ENCODE measurements around the gene LPAR2.

Gene LPAR2

DNA sequence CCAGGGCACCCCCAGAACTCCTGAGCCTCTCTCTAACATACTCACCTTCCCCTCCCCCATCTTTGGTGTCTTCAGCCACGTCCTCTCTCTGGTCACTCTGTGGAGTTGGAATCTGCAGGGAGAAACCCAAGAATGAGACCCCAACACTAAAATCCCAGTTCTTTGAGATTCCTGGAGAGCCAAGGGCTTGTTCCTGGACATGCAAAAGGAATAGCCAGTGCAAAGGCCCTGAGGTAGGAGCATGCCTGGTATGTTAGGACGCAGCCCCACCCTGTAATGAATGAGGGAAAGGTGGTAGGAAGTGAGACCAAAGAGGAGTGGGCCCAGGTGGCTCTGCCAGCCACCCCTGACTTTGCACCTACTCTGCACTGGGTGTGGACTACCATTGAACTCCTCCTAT, 2.4 kb upstream of the LPAR2 start:
- no peaks in the 10 kb centered on the region for H3K27me3 ChIP-seq (ENCODE audit: insufficient read depth, low read length)
- peaks cover 55% of the 10 kb centered on the region for H3K36me3 ChIP-seq (ENCODE audit: insufficient read depth, low read length)
- no peaks in the 10 kb centered on the region for H3K9me3 ChIP-seq (ENCODE audit: low read length)
- H3K79me2 ChIP-seq (ENCODE audit: insufficient read depth, low read length), result no peaks in the 10 kb centered on the region
- H2AFZ ChIP-seq (ENCODE audit: low read length), result no peak overlapping the region
- TF ChIP-seq, protein P1, sequence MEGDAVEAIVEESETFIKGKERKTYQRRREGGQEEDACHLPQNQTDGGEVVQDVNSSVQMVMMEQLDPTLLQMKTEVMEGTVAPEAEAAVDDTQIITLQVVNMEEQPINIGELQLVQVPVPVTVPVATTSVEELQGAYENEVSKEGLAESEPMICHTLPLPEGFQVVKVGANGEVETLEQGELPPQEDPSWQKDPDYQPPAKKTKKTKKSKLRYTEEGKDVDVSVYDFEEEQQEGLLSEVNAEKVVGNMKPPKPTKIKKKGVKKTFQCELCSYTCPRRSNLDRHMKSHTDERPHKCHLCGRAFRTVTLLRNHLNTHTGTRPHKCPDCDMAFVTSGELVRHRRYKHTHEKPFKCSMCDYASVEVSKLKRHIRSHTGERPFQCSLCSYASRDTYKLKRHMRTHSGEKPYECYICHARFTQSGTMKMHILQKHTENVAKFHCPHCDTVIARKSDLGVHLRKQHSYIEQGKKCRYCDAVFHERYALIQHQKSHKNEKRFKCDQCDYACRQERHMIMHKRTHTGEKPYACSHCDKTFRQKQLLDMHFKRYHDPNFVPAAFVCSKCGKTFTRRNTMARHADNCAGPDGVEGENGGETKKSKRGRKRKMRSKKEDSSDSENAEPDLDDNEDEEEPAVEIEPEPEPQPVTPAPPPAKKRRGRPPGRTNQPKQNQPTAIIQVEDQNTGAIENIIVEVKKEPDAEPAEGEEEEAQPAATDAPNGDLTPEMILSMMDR (IDR thresholded peaks at IDR 0.05; ENCODE audit: low read length), result no peak
- TF ChIP-seq EZH2 (IDR thresholded peaks at IDR 0.05; ENCODE audit: borderline replicate concordance, low read length), result no peak
- no peaks in the 10 kb centered on the region for H4K20me1 ChIP-seq (ENCODE audit: insufficient read depth, low read length)
- no peak overlapping the region for H3K9ac ChIP-seq (ENCODE audit: low read length)
- H3F3A ChIP-seq (ENCODE audit: insufficient read depth, low read length), result no peaks in the 10 kb centered on the region
- H3K4me3 ChIP-seq (ENCODE audit: low read depth, low read length, poor library complexity, severe bottlenecking), result no peak overlapping the region
- no peaks in the 10 kb centered on the region for H3K9me2 ChIP-seq (ENCODE audit: low read depth, low read length)
- no peak overlapping the region for H3K4me2 ChIP-seq (ENCODE audit: low read length)
- no peak overlapping the region for H3K27ac ChIP-seq (ENCODE audit: low read depth, low read length, poor library complexity, severe bottlenecking)
- H3K4me1 ChIP-seq (ENCODE audit: insufficient read depth, low read length, severe bottlenecking), result peaks cover 27% of the 10 kb centered on the region

GRCh38 chr19:19630062-19630414, 2.0 kb upstream of the LPAR2 start:
- Histone ChIP-seq H3K9me3 (ENCODE audit: low read length) (no peaks in the 10 kb centered on the region), H3K4me1 (ENCODE audit: insufficient read depth, low read length, severe bottlenecking) (peaks cover 27% of the 10 kb centered on the region), H3K27me3 (ENCODE audit: insufficient read depth, low read length) (no peaks in the 10 kb centered on the region), H3K4me3 (ENCODE audit: low read depth, low read length, poor library complexity, severe bottlenecking) (no peak overlapping the region), H3K79me2 (ENCODE audit: insufficient read depth, low read length) (no peaks in the 10 kb centered on the region), H3K27ac (ENCODE audit: low read depth, low read length, poor library complexity, severe bottlenecking) (no peak overlapping the region), H4K20me1 (ENCODE audit: insufficient read depth, low read length) (no peaks in the 10 kb centered on the region), H3K9me2 (ENCODE audit: low read depth, low read length) (no peaks in the 10 kb centered on the region), H2AFZ (ENCODE audit: low read length) (no peak overlapping the region), H3K4me2 (ENCODE audit: low read length) (no peak overlapping the region), H3K9ac (ENCODE audit: low read length) (no peak overlapping the region), H3K36me3 (ENCODE audit: insufficient read depth, low read length) (peaks cover 52% of the 10 kb centered on the region), H3F3A (ENCODE audit: insufficient read depth, low read length) (no peaks in the 10 kb centered on the region)
- TF ChIP-seq, protein P1 (IDR thresholded peaks at IDR 0.05; ENCODE audit: low read length), result no peak
- TF ChIP-seq EZH2 (IDR thresholded peaks at IDR 0.05; ENCODE audit: borderline replicate concordance, low read length), result no peak

GRCh38 chr19:19628501-19629134, 598 bp upstream of the LPAR2 start:
- H4K20me1 ChIP-seq (ENCODE audit: insufficient read depth, low read length), result no peaks in the 10 kb centered on the region
- H3K4me3 ChIP-seq (ENCODE audit: low read depth, low read length, poor library complexity, severe bottlenecking), result peak overlapping the region; percentile 80
- TF ChIP-seq EZH2 (IDR thresholded peaks at IDR 0.05; ENCODE audit: borderline replicate concordance, low read length), result no peak
- TF ChIP-seq, protein P1 (IDR thresholded peaks at IDR 0.05; ENCODE audit: low read length), result no peak
- H3K79me2 ChIP-seq (ENCODE audit: insufficient read depth, low read length), result no peaks in the 10 kb centered on the region
- no peaks in the 10 kb centered on the region for H3K27me3 ChIP-seq (ENCODE audit: insufficient read depth, low read length)
- peak overlapping the region; percentile 74 for H3K4me2 ChIP-seq (ENCODE audit: low read length)
- no peaks in the 10 kb centered on the region for H3K9me3 ChIP-seq (ENCODE audit: low read length)
- peaks cover 27% of the 10 kb centered on the region for H3K4me1 ChIP-seq (ENCODE audit: insufficient read depth, low read length, severe bottlenecking)
- H2AFZ ChIP-seq (ENCODE audit: low read length), result no peak overlapping the region
- H3K9me2 ChIP-seq (ENCODE audit: low read depth, low read length), result no peaks in the 10 kb centered on the region
- H3K9ac ChIP-seq (ENCODE audit: low read length), result peak overlapping the region; percentile 87
- H3K27ac ChIP-seq (ENCODE audit: low read depth, low read length, poor library complexity, severe bottlenecking), result peak overlapping the region; percentile 80
- peaks cover 47% of the 10 kb centered on the region for H3K36me3 ChIP-seq (ENCODE audit: insufficient read depth, low read length)
- no peaks in the 10 kb centered on the region for H3F3A ChIP-seq (ENCODE audit: insufficient read depth, low read length)

Data from OCI-LY1 (cell line).